Measurements from ENCODE around the gene ZBTB46.
A peak's percentile ranks its signal among the peaks of the same experiment; 100 is the strongest.

The ZBTB46 gene

GRCh38 chr20:63703471-63703975 lies 127.5 kb downstream of the ZBTB46 start:
- DNase-seq, result no peak

DNA sequence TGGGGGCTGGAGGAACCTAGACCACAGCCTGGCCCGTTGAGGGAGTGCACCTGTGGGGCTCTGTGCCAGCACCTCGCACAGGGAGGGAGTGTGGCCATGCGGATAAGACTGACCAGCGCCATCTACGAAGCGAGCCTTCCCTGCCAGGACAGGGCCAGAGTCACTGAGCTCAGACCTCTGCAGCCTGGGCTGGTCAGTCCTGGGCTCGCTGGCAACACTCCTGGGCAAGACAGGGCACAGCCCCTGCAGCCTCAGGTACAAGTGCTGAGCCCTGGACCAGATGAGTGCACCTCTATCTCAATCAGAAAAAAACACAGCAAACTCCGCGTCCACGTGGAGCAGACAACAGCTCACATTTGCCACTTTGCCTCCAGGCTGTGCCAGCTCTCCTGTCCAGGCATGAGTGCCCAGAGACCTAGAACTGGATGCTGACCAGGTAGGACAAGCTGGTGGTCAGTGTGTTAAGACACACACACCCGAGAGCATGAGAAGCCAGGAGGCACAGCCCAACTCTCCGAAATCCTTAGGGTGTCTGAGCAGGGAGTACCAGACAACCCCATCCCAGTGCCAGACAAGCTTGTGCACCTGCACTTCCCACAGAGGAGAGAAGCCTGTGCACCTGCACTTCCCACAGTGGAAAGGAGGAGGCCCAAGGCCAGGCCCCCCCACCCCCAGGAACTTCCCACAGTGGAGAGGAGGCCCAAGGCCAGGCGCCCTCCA lies 128.2 kb downstream of the ZBTB46 start:
- DNase-seq, result no peak

DNA sequence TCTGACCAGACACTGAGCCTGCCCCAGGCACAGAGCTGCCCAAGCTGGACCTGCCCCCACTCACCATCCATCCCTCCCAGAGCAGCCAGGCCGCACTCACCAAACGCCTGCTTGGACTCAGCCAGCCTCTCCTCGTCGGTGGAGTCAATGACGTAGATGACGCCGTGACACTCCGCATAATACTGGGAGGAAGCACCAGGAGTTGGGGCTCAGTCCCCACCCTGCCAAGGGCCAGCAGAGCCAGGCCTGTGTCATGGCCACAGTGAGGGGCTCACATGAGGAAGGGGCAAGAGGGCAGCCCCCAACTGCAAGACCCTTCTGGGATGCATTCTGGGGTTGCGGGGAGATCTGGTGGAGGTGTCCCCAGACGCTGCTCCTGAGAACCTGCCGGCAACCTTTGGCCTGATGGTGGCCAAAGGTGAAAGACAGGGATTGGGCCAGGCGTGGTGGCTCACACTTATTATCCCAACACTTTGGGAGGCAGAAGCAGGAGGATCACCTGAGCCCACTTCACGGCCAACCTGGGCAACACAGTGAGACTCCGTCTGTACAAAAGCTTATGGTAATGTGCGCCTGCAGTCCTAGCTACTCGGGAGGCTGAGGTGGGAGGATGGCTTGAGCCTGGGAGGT lies 128.9 kb downstream of the ZBTB46 start:
- no peak for DNase-seq

DNA sequence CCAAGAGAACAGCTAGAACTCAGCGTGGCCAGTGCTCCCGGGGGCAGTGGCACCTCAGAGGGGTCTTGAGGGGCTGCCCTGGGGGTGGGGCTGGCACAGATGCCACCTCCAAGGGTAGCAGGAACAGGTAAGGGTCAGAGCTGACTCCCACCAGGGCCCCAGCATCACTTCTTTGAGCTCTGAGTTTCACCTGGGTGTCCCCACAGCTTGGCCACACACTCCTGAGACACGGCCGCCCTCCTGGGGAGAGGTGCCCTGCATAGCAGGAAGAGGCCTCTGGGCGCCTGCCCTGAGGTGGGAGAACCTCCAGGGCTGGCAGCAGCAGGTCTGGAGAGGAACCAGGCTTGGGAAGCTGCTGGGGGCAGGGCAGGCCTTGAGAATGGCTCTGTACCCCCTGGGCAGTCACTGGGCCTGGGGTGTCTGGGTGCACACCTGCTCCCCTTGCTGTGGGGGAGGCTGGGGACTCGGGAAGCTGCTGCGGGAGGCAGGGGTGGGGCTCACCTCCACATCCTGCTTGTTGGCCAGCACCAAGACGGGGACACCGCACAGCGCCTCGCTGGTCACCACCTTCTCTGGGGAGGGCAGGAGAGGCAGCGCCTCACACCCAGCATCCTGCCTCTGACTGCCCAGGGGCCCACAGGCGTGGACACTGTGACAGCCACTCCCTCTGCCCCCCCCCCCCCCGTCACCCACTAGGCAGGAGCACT lies 129.6 kb downstream of the ZBTB46 start:
- DNase-seq, result no peak

DNA sequence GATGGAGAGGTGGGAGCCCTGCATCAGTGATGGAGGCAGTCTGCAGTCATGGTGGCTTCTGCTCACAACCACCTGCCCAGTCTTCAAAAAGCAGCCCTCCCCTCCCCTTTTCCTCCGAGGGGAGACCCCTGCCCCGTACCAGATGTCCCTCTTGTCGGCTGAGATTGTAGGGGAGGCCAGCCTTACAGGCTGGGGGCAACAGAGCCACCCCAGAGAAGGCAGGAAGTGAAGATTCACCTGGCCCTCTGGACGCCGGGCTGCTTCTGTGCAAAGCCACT lies 130.1 kb downstream of the ZBTB46 start:
- DNase-seq, result no peak

GRCh38 chr20:63700199-63701050 lies 130.6 kb downstream of the ZBTB46 start:
- DNase-seq, result no peak

DNA sequence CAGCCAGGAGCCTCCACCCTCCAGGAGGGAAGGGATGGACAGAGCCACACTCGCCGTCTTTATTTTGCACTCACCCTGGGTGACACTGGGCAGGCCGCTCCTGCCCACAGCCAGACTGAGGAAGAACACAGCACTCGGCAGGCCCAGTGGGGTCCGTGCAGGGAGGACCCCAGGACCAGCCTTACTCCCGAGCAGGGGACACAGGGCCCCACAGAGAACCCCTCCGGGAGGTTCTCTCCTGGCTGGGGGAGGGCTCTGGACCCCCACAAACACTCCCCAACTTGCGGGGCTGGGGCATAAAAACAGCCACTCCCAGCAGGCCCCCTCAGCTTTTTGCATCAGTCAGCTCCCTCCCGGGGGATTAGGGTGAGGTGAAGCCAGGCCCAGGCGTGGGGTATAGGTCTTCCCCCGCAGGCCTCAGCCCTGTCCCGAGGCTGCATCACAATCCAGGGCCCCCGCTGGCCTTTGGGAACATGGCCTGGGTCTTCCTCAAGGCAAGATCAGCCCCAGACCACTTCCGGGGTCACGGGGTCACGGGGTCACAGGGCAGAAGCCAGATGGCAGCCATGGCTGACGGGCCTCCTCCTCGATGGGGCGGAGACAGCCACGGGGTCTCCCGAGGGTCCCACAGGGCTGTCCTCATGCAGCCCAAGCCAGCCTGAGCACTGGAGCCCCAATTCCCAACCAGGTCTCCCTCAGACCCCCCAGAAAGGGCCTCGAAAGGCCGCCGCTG lies 131.4 kb downstream of the ZBTB46 start:
- DNase-seq, result no peak

GRCh38 chr20:63698739-63699465 lies 132.2 kb downstream of the ZBTB46 start:
- no peak for DNase-seq

DNA sequence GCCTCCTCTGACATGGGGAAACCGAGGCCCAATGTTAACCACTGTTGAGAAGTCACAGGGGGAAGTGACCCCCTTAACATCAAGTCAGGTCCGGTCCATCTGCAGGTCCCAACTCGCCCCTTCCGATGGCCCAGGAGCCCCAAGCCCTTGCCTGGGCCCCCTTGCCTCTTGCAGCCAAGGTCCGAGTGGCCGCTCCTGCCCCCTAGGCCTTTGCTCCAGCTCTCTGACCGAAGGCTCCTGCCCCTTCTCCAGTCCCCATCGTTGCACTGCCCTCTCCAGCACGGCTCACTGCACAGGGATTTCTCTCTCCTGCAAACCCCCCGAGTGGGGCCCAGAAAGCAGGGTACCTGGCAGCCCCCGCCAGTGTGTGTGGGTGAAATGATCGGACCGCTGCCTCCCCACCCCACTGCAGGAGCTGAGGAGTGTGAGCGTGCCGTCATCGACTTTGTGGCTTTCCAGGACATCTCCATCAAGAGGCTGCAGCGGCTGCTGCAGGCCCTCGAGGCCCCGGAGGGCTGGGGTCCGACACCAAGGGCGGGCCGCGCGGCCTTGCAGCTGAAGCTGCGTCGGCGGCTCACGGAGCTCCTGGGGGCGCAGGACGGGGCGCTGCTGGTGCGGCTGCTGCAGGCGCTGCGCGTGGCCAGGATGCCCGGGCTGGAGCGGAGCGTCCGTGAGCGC lies 133.1 kb downstream of the ZBTB46 start:
- DNase-seq, result no peak

- no peak for DNase-seq
Observed at GRCh38 chr20:63697357-63697867, 133.7 kb downstream of the ZBTB46 start.

GRCh38 chr20:63696628-63697356 lies 134.3 kb downstream of the ZBTB46 start, which contains the start of gene TNFRSF6B:
Gene TNFRSF6B, plus strand, starts transcription at chr20:63696652. Its CDS starts 116 bp downstream, at chr20:63696768.
- DNase-seq, result no peak

- peak in 1 of 2 donors; percentile 52 for DNase-seq
Observed at GRCh38 chr20:63696306-63696627, 134.8 kb downstream of the ZBTB46 start.

- DNase-seq, result no peak
Observed at GRCh38 chr20:63695424-63696305, 135.4 kb downstream of the ZBTB46 start.

GRCh38 chr20:63694584-63695423 lies 136.3 kb downstream of the ZBTB46 start:
- no peak for DNase-seq

DNA sequence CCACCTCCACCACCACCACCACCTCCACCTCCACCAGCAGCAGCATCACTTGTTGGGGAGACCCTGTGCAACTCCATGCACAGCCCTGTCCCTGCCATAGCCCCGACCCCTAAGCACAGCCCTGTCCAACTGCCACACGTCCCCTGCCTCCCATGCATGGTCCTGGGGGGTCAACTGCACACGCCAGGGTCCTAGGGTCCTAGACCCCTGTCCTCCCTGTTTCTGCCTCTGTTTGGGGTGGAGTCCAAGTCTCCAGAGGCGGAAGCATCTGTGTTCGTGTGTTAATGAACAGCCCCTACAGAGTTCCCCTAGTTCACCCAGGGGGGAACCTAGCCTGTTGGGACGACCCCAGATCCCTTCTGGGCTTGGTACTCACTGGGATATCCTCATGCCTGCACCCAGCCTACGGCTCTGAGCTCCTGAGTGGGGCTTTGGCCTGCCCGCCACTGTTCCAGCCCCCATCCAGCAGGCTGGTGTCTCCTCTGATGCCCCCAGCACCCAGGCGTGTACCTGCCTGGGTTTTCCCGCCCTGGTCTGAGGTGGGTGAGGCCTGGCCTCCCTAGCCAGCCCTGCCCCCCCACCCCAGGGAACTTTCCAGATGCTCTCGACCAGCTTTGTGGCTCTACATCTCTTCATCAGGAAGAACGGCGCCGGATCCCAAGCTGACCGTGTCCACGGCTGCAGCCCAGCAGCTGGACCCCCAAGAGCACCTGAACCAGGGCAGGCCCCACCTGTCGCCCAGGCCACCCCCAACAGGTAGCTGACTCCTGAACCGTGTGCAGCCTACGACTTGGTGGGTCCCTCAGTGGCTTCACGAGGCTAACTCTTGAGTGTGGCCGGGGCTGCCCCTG lies 137.1 kb downstream of the ZBTB46 start:
- DNase-seq, result no peak
